WTC11 (cell line): ENCODE measurements around the gene HRCT1. TPM values are rescaled to one million over a fixed set of nuclear protein-coding genes. Genes with fewer than 3 reads are reported as not detected.
A peak's percentile ranks its signal among the peaks of the same experiment; 100 is the strongest.

Source experiments
- ATAC-seq: fragments of 200-7000 bp; cut with Tn5 transposase; 2 replicates; pipeline ENCODE4 v1.10.0; 2021; ENCODE audit warnings: mild to moderate bottlenecking, moderate library complexity
- CTCF ChIA-PET: fragments of 300-600 bp; sonication (Branson Sonifier 250); formaldehyde crosslinking; loops from one replicate; lab custom pipeline; 2021; ENCODE audit warnings: antibody characterized with exemption; lab: Charles Lee
- POLR2A ChIA-PET: fragments of 350-600 bp; sonication (Branson Sonifier 250); formaldehyde crosslinking; loops from one replicate; lab custom pipeline; 2021; ENCODE audit warnings: antibody characterized with exemption; lab: Charles Lee
- DNase-seq: peaks from one replicate; pipeline ENCODE4 v3.0.0; 2021; ENCODE audit warnings: low spot score
- H3K27ac Mint-ChIP-seq: 2 replicates; pipeline ENCODE4 v1.8.0; 2021; ENCODE audit warnings: mixed read lengths
- H3K27me3 Mint-ChIP-seq: 2 replicates; pipeline ENCODE4 v1.8.0; 2021; ENCODE audit warnings: low read depth, mild to moderate bottlenecking, moderate library complexity, mixed read lengths
- H3K36me3 Mint-ChIP-seq: 2 replicates; pipeline ENCODE4 v1.8.0; 2021; ENCODE audit warnings: mixed read lengths
- H3K4me1 Mint-ChIP-seq: 2 replicates; pipeline ENCODE4 v1.8.0; 2022; ENCODE audit warnings: mixed read lengths
- H3K4me3 Mint-ChIP-seq: 2 replicates; pipeline ENCODE4 v1.8.0; 2021; ENCODE audit warnings: mild to moderate bottlenecking, moderate library complexity, mixed read lengths
- H3K9me3 Mint-ChIP-seq: 2 replicates; pipeline ENCODE4 v1.8.0; 2021; ENCODE audit warnings: mixed read lengths
- AFF4 ChIP-seq: sonication (generic); formaldehyde crosslinking; IDR thresholded peaks from 2 replicates; pipeline ENCODE4 v1.8.1; 2023; ENCODE audit warnings: mild to moderate bottlenecking, missing genetic modification reagents, borderline replicate concordance
- CBFB ChIP-seq: sonication (generic); formaldehyde crosslinking; IDR thresholded peaks from 2 replicates; pipeline ENCODE4 v1.8.1; 2022; ENCODE audit warnings: mild to moderate bottlenecking, low read depth, missing genetic modification reagents
- CTCF ChIP-seq: fragments of 200-600 bp; IDR thresholded peaks from 2 replicates; pipeline ENCODE4 v1.8.0; 2022; ENCODE audit warnings: antibody characterized with exemption
- ETV6 ChIP-seq: sonication (generic); formaldehyde crosslinking; IDR thresholded peaks from 2 replicates; pipeline ENCODE4 v1.8.1; 2022; ENCODE audit warnings: mild to moderate bottlenecking, missing genetic modification reagents
- GABPB1 ChIP-seq: sonication (generic); formaldehyde crosslinking; IDR thresholded peaks from 2 replicates; pipeline ENCODE4 v1.8.1; 2023; ENCODE audit warnings: mild to moderate bottlenecking, missing genetic modification reagents
- HMGXB4 ChIP-seq: sonication (generic); formaldehyde crosslinking; IDR thresholded peaks from 2 replicates; pipeline ENCODE4 v1.8.1; 2023; ENCODE audit warnings: mild to moderate bottlenecking, moderate library complexity, missing genetic modification reagents
- NFATC4 ChIP-seq: fragments of 250-450 bp; sonication (Bioruptor Pico); IDR thresholded peaks from 2 replicates; pipeline ENCODE4 v1.9.0; 2021; ENCODE audit warnings: mild to moderate bottlenecking
- NFYB ChIP-seq: sonication (generic); formaldehyde crosslinking; conservative IDR thresholded peaks from 2 replicates; pipeline ENCODE4 v1.8.0; 2022; ENCODE audit warnings: low read depth, missing genetic modification reagents
- SMAD3 ChIP-seq: sonication (generic); formaldehyde crosslinking; IDR thresholded peaks from 2 replicates; pipeline ENCODE4 v1.8.0; 2022; ENCODE audit warnings: missing genetic modification reagents, mild to moderate bottlenecking, borderline replicate concordance
- SMAD4 ChIP-seq: sonication (generic); formaldehyde crosslinking; IDR thresholded peaks from 2 replicates; pipeline ENCODE4 v1.8.0; 2022; ENCODE audit warnings: mild to moderate bottlenecking, missing genetic modification reagents
- TEAD1 ChIP-seq: sonication (generic); formaldehyde crosslinking; IDR thresholded peaks from 2 replicates; pipeline ENCODE4 v1.8.0; 2022; ENCODE audit warnings: mild to moderate bottlenecking, missing genetic modification reagents
- ZBTB21 ChIP-seq: sonication (generic); formaldehyde crosslinking; IDR thresholded peaks from 2 replicates; pipeline ENCODE4 v1.8.1; 2023; ENCODE audit warnings: mild to moderate bottlenecking, missing genetic modification reagents, borderline replicate concordance
- ZMAT4 ChIP-seq: fragments of 250-450 bp; sonication (Bioruptor Pico); IDR thresholded peaks from 2 replicates; pipeline ENCODE4 v1.9.0; 2021; ENCODE audit warnings: mild to moderate bottlenecking
- ZNF138 ChIP-seq: sonication (generic); formaldehyde crosslinking; conservative IDR thresholded peaks from 2 replicates; pipeline ENCODE4 v1.8.1; 2022; ENCODE audit warnings: mild to moderate bottlenecking, moderate library complexity, missing genetic modification reagents
- total RNA-seq: library from RNA; stranded (reverse); gene quantifications from 3 replicates; pipeline ENCODE4 v1.2.3, GENCODE V29; 2021

The HRCT1 gene
- total RNA-seq, 1 experiment from 2014 or later: not detected

GRCh38 chr9:35944841-35945240 lies 38.8 kb downstream of the HRCT1 start:
- Mint-ChIP-seq H3K4me3 (no peak overlapping the region), H3K27ac (no peak overlapping the region), H3K36me3 (peaks cover 2% of the 10 kb centered on the region; the same call in 1 of the 2 replicates), H3K9me3 (peaks cover 10% of the 10 kb centered on the region), H3K27me3 (peaks cover 77% of the 10 kb centered on the region), H3K4me1 (peaks cover 8% of the 10 kb centered on the region; the same call in 1 of the 2 replicates)
- POLR2A ChIA-PET: no interaction called here
- CTCF ChIA-PET: interaction anchor here (1.1 to 2.9 kb wide), 18 partner anchors 10 to 217 kb away, joined by 3 to 34 read pairs (median 10); partner anchors contain the start of genes RECK and SPAAR
- ATAC-seq (no peak), DNase-seq (no peak)
- TF ChIP-seq AFF4 (CRISPR knock-in tag): no peak
- no peak for TF ChIP-seq ETV6

GRCh38 chr9:35945341-35946018 lies 39.5 kb downstream of the HRCT1 start:
- peak; percentile 84 for ATAC-seq
- Mint-ChIP-seq H3K9me3 (peaks cover 10% of the 10 kb centered on the region), H3K27ac (no peak overlapping the region; the same call in 1 of the 2 replicates), H3K4me3 (peak overlapping the region; percentile 57), H3K27me3 (peaks cover 71% of the 10 kb centered on the region), H3K4me1 (peaks cover 8% of the 10 kb centered on the region; the same call in 1 of the 2 replicates), H3K36me3 (peaks cover 2% of the 10 kb centered on the region; the same call in 1 of the 2 replicates)
- POLR2A ChIA-PET: no interaction called here
- CTCF ChIA-PET: interaction anchor here (0.6 to 2.9 kb wide), 48 partner anchors 9 to 245 kb away, joined by 3 to 34 read pairs (median 5); partner anchors contain the start of genes CLTA, FAM221B, GBA2 and HINT2
- peak; percentile 85 for DNase-seq
- TF ChIP-seq CTCF (peak; percentile 56), ETV6 (peak; percentile 95), TEAD1 (CRISPR knock-in tag) (no peak)

GRCh38 chr9:35948451-35948850 lies 42.4 kb downstream of the HRCT1 start:
- Mint-ChIP-seq H3K36me3 (peaks cover 2% of the 10 kb centered on the region; the same call in 1 of the 2 replicates), H3K27me3 (peaks cover 55% of the 10 kb centered on the region), H3K9me3 (peaks cover 10% of the 10 kb centered on the region), H3K4me1 (peaks cover 8% of the 10 kb centered on the region; the same call in 1 of the 2 replicates), H3K27ac (no peak overlapping the region), H3K4me3 (no peak overlapping the region)
- CTCF ChIA-PET: interaction anchor here (1.4 to 1.7 kb wide), 3 partner anchors 45 to 75 kb away, joined by 5 to 7 read pairs (median 6); no protein-coding TSS in a partner anchor
- ATAC-seq (no peak), DNase-seq (no peak)
- POLR2A ChIA-PET: no interaction called here
- TF ChIP-seq SMAD3 (no peak), GABPB1 (CRISPR knock-in tag) (no peak), ZNF138 (no peak), NFYB (CRISPR knock-in tag) (no peak), NFATC4 (no peak), HMGXB4 (CRISPR knock-in tag) (no peak), CBFB (CRISPR knock-in tag) (no peak), SMAD4 (CRISPR knock-in tag) (no peak), ZBTB21 (CRISPR knock-in tag) (no peak), ZMAT4 (no peak)
